Brain microvascular endothelial cell (primary cell): ENCODE data around the gene SNTB2.
A peak's percentile ranks its signal among the peaks of the same experiment; 100 is the strongest.
"Not testable (repeated sequence)": the region's sequence is repeated elsewhere in the genome, so short reads cannot be mapped to it uniquely, and the experiment has no call there.

Source experiments
- DNase-seq: peaks from one replicate; pipeline ENCODE4 v3.0.0-alpha.2; 2020
- H3K27ac ChIP-seq: fragments of 250-450 bp; sonication (Bioruptor Pico); 2 replicates; pipeline ENCODE4 v1.5.1; 2020; ENCODE audit warnings: mild to moderate bottlenecking, moderate library complexity
- H3K27me3 ChIP-seq: fragments of 250-450 bp; sonication (Bioruptor Pico); replicated peaks from 2 replicates; pipeline ENCODE4 v1.5.1; 2020; ENCODE audit warnings: mild to moderate bottlenecking
- H3K36me3 ChIP-seq: fragments of 250-450 bp; sonication (Bioruptor Pico); replicated peaks from 2 replicates; pipeline ENCODE4 v1.5.1; 2020; ENCODE audit warnings: mild to moderate bottlenecking
- H3K4me3 ChIP-seq: 2 replicates; pipeline ENCODE4 v1.5.1; 2011; ENCODE audit warnings: low read depth, mild to moderate bottlenecking, control low read depth, low read length, moderate library complexity
- in situ Hi-C: cut with HindIII; loops from 2 replicates; pipeline ENCODE4 v1.10.0; 2017; ENCODE audit warnings: low sequenced_read_pairs, low pct_ligation_motif_present
- TF ChIP-seq, protein P1 (sequence below): IDR thresholded peaks from 2 replicates; pipeline ENCODE4 v1.5.1; 2011; ENCODE audit warnings: low read depth, mild to moderate bottlenecking, moderate library complexity, low read length, control low read depth, inconsistent platforms; ENCODE audit errors: missing control alignments

Gene SNTB2

GRCh38 chr16:69186642-69187445 is at the start of gene SNTB2:
Gene SNTB2 (plus strand): TSS chr16:69187164. CDS start chr16:69187167, 3 bp downstream.
- Histone ChIP-seq H3K27me3 (no peaks in the 10 kb centered on the region), H3K4me3 (peak within 1 kb of the TSS; percentile 76), H3K27ac (peak within 1 kb of the TSS; percentile 63), H3K36me3 (no peaks in the 10 kb centered on the region)
- peak; percentile 77 for DNase-seq
- TF ChIP-seq, protein P1, sequence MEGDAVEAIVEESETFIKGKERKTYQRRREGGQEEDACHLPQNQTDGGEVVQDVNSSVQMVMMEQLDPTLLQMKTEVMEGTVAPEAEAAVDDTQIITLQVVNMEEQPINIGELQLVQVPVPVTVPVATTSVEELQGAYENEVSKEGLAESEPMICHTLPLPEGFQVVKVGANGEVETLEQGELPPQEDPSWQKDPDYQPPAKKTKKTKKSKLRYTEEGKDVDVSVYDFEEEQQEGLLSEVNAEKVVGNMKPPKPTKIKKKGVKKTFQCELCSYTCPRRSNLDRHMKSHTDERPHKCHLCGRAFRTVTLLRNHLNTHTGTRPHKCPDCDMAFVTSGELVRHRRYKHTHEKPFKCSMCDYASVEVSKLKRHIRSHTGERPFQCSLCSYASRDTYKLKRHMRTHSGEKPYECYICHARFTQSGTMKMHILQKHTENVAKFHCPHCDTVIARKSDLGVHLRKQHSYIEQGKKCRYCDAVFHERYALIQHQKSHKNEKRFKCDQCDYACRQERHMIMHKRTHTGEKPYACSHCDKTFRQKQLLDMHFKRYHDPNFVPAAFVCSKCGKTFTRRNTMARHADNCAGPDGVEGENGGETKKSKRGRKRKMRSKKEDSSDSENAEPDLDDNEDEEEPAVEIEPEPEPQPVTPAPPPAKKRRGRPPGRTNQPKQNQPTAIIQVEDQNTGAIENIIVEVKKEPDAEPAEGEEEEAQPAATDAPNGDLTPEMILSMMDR = no peak
- in situ Hi-C loops = no loop called here

- TF ChIP-seq, protein P1 = no peak
- no peak for DNase-seq
- no peak overlapping the region for H3K4me3 ChIP-seq
- H3K27ac ChIP-seq = no peak overlapping the region
- no peaks in the 10 kb centered on the region for H3K27me3 ChIP-seq
- in situ Hi-C loops = no loop called here
- peaks cover 51% of the 10 kb centered on the region for H3K36me3 ChIP-seq
Measured at GRCh38 chr16:69138608-69139007, 48.4 kb upstream of the SNTB2 start.

- H3K27me3 ChIP-seq, H3K4me3 ChIP-seq, in situ Hi-C loops, DNase-seq, H3K27ac ChIP-seq: not testable (repeated sequence)
- peaks cover 56% of the 10 kb centered on the region for H3K36me3 ChIP-seq
Measured at GRCh38 chr16:69139464-69139863, 47.5 kb upstream of the SNTB2 start.

DNA sequence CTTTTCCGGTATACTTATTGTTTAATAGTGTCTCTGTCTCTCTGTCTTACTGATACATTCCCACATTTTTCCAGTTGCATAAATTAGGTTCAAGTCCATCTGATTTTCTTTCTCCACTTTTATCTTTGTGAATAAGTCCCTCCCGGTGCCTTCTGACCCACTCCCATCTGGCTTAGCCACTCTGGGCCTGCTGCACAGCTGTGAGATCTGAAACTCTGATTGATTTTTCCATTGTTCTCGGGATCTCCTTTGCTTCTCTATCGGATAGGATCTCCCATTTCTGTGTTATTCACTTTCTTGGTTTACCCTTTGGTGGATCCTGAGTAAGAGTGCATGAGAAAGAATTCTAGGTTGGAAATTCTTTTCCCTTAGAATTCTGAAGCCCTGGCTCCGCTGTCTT is 46.0 kb upstream of the SNTB2 start:
- in situ Hi-C loops = no loop called here
- DNase-seq = no peak
- no peaks in the 10 kb centered on the region for H3K27me3 ChIP-seq
- TF ChIP-seq, protein P1 = no peak
- no peak overlapping the region for H3K27ac ChIP-seq
- H3K36me3 ChIP-seq = peaks cover 65% of the 10 kb centered on the region
- no peak overlapping the region for H3K4me3 ChIP-seq

DNA sequence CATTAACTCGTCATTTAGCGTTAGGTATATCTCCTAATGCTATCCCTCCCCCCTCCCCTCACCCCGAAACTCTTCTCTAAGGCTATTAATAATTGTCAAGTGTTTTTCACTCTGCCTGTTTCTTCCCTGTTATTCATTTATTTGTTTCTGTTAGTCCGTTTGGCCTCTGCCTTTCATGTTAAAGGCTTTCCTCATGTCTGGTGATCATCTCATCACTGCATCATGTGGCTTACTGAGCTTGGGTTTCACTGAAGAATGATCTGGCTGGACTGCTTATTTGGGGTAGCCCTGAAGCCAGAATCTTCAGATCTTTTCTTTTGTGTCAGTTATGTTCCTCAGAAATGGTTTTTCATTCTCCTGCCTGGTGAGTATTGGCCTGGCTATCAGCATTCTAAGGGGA is 45.0 kb upstream of the SNTB2 start:
- no peak for DNase-seq
- no peak overlapping the region for H3K27ac ChIP-seq
- no peaks in the 10 kb centered on the region for H3K27me3 ChIP-seq
- H3K36me3 ChIP-seq = peaks cover 71% of the 10 kb centered on the region
- TF ChIP-seq, protein P1 = no peak
- in situ Hi-C loops = no loop called here
- no peak overlapping the region for H3K4me3 ChIP-seq

DNA sequence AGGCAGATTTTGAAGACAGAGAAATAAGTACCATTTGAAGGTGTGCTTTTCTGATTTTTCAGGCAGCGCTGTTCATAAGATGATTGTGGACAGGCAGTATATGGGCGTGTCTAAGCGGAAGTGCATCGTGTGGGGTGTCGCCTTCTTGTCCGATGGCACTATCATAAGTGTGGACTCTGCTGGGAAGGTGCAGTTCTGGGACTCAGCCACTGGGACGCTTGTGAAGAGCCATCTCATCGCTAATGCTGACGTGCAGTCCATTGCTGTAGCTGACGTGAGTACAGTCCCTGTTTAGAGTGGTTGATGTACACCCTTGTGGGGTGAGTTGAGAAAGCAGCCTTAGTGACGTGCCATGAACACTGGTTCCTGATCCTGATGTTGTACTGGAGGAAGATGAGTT is 43.8 kb upstream of the SNTB2 start:
- TF ChIP-seq, protein P1 = peak; percentile 26
- H3K27ac ChIP-seq = no peak overlapping the region
- in situ Hi-C loops = no loop called here
- no peak overlapping the region for H3K4me3 ChIP-seq
- DNase-seq = no peak
- no peaks in the 10 kb centered on the region for H3K27me3 ChIP-seq
- peaks cover 66% of the 10 kb centered on the region for H3K36me3 ChIP-seq
